Upper lobe of left lung (tissue), 6 donors: ENCODE measurements around the gene TANGO2. TPM values are rescaled to one million over a fixed set of nuclear protein-coding genes. Genes with fewer than 3 reads are reported as not detected.
A peak's percentile ranks its signal among the peaks of the same experiment; 100 is the strongest.

Source experiments
- ATAC-seq, 2 donors: fragments of 200-7000 bp; cut with Tn5 transposase; one replicate each; pipeline ENCODE4 v1.9.1; 2022; ENCODE audit warnings: mild to moderate bottlenecking in 2 of 2, moderate library complexity in 2 of 2; ENCODE audit not compliant: low FRiP score in 2 of 2
- DNase-seq, 2 donors: peaks; one replicate each; pipeline ENCODE4 v3.0.0-alpha.2; 2019 to 2020
- H3K27ac ChIP-seq, 4 donors: fragments of 200-600 bp; sonication (generic); one replicate each; pipeline ENCODE4 v1.5.1; 2016 to 2019
- H3K27me3 ChIP-seq, 4 donors: fragments of 200-600 bp; sonication (generic); one replicate each; pipeline ENCODE4 v1.5.1; 2017 to 2019
- H3K36me3 ChIP-seq, 4 donors: fragments of 200-600 bp; sonication (generic); one replicate each; pipeline ENCODE4 v1.5.1; 2016 to 2019
- H3K4me1 ChIP-seq, 4 donors: fragments of 200-600 bp; sonication (generic); one replicate each; pipeline ENCODE4 v1.5.1; 2018 to 2019
- H3K4me3 ChIP-seq, 4 donors: fragments of 200-600 bp; sonication (generic); one replicate each; pipeline ENCODE4 v1.5.1; 2017 to 2019; ENCODE audit warnings: mild to moderate bottlenecking in 2 of 4, moderate library complexity in 1 of 4
- H3K9me3 ChIP-seq, 4 donors: fragments of 200-600 bp; sonication (generic); one replicate each; pipeline ENCODE4 v1.5.1; 2018 to 2019
- CTCF ChIP-seq, 6 experiments: fragments of 450-650 bp in 4 of 6; fragments of 200-600 bp in 2 of 6; sonication (generic) in 2 of 6; IDR thresholded peaks; one replicate each; pipeline ENCODE4 v1.5.1; 2016 to 2019; ENCODE audit warnings: antibody characterized with exemption in 6 of 6
- EP300 ChIP-seq, 4 donors: sonication (generic); formaldehyde crosslinking; IDR thresholded peaks; one replicate each; pipeline ENCODE4 v1.5.1; 2017; ENCODE audit warnings: antibody characterized with exemption in 4 of 4, control low read depth in 2 of 4
- POLR2A ChIP-seq, 4 donors: fragments of 450-650 bp; IDR thresholded peaks; one replicate each; pipeline ENCODE4 v1.5.1; 2016 to 2017; ENCODE audit warnings: antibody characterized with exemption in 4 of 4, mild to moderate bottlenecking in 2 of 4
- POLR2AphosphoS5 ChIP-seq, 2 donors: sonication (generic); formaldehyde crosslinking; IDR thresholded peaks; one replicate each; pipeline ENCODE4 v1.5.1; 2017; ENCODE audit warnings: antibody characterized with exemption in 2 of 2
- WGBS, 2 donors: methylation state at CpG; one replicate each; pipeline ENCODE4 v1.1.5; 2017 to 2018; 5-methylcytosine and 5-hydroxymethylcytosine counted together
- total RNA-seq, 6 donors: library from RNA; depleted of rRNA in 4 of 6; stranded (reverse); fragments of >200 nt in 4 of 6; gene quantifications; one replicate each; pipeline versions ENCODE4 v1.1.0 to v1.2.1, GENCODE V29; 2016 to 2021
- donor health status: DM: no; HTN: no; CAD: no; lungs with moderate emphysema.
- donor health status: DM: no; HTN: yes; CAD: no; lungs with severe emphysema.

Gene TANGO2
- total RNA-seq, 6 donors from 2014 or later: 33.9 to 94.3 (median 55.0) TPM

DNA sequence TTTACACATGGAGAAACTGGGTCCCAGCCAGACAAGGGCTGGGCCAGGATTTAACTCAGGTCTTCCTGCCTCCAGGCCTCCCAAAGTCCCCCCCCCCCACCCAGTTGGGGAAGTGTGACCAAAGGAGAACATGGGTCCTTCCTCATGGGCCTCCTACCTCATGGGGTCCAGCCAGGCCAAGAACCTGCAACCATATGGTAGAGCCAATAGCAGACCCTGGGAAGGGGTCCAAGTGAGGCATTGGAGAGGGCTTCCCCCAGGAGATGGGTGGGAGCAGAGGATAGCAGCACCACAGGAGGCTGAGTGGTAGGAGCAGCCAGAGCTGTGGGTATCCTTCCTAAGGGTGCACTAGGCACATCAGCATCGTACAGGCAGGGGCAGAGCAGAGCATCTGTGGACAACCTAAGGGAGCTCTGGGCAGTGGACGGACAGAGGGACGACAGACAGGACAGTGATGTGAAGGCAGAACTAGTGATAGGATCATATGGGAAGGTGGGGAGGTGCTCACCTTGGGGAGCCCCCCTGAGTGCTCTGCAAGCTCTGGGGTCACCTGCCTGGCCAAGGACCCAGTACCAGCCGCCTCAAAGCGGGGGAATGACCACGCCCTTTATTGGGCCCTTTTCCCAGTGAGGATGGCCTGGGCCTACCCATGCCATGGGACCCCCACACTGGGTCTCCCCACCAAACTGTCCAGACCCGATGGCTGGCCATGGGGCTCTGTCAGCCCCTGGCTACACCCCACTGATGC lies 8.7 kb upstream of the TANGO2 start:
- H3K27ac ChIP-seq: no peak overlapping the region
- peaks cover 0 to 4% (median 0%) of the 10 kb centered on the region in 4 donors for H3K27me3 ChIP-seq
- no peak overlapping the region for H3K4me3 ChIP-seq
- no peak for DNase-seq
- H3K4me1 ChIP-seq: peaks cover 8 to 25% (median 19%) of the 10 kb centered on the region in 4 donors
- WGBS, 2 donors: 95% methylated on average over 5 to 7 of the region's 7 CpGs
- no peaks in the 10 kb centered on the region for H3K9me3 ChIP-seq
- no peaks in the 10 kb centered on the region for H3K36me3 ChIP-seq
- TF ChIP-seq CTCF (IDR thresholded peaks at IDR 0.05) (no peak), EP300 (IDR thresholded peaks at IDR 0.05) (no peak), POLR2A (IDR thresholded peaks at IDR 0.05) (no peak), POLR2AphosphoS5 (IDR thresholded peaks at IDR 0.05) (no peak)
- no peak for ATAC-seq

DNA sequence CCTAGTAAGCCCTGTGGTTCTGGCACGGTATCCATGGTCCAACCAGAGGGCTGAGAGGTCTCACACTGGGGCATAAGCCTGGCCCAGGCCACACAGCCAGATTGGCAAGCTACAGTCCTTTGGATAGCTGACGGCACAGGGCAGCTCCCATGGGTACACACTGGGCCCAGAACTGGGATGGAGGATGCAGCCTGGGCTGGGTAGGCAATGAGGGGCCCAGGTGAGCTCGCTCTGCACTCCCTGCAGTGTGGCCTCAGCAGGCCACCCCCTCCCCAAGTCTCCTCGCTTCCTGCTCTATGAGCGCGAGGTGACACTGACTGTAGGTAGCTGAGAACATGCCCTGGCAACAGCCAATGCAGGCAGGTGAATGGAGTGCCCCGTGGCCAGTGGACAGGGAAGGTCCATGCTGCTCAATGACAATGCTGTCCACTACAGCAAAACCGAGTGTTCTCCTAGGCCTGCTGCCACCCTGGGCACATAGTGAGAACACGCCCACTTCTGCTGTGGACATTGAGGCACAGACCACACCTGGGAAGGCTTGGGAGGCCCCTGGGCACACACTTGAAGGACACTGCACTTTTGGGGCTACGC lies 8.1 kb upstream of the TANGO2 start:
- Histone ChIP-seq H3K27me3 (peaks cover 0 to 4% (median 0%) of the 10 kb centered on the region in 4 donors), H3K27ac (no peak overlapping the region), H3K4me3 (no peak overlapping the region), H3K4me1 (peaks cover 11 to 32% (median 23%) of the 10 kb centered on the region in 4 donors), H3K9me3 (no peaks in the 10 kb centered on the region), H3K36me3 (no peaks in the 10 kb centered on the region)
- TF ChIP-seq POLR2A (IDR thresholded peaks at IDR 0.05) (no peak), CTCF (IDR thresholded peaks at IDR 0.05) (no peak), EP300 (IDR thresholded peaks at IDR 0.05) (no peak), POLR2AphosphoS5 (IDR thresholded peaks at IDR 0.05) (no peak)
- ATAC-seq (no peak), DNase-seq (no peak)
- 93% methylated on average over 10 of the region's 10 CpGs; no CpG with 5 or more reads in 1 of the 2 donors for WGBS, 2 donors

GRCh38 chr22:20013382-20013871 lies 7.5 kb upstream of the TANGO2 start:
- Histone ChIP-seq H3K36me3 (no peaks in the 10 kb centered on the region), H3K27ac (no peak overlapping the region), H3K4me1 (peaks cover 11 to 32% (median 23%) of the 10 kb centered on the region in 4 donors), H3K9me3 (no peaks in the 10 kb centered on the region), H3K27me3 (peaks cover 0 to 4% (median 0%) of the 10 kb centered on the region in 4 donors), H3K4me3 (no peak overlapping the region)
- ATAC-seq: peak in 1 of 2 donors; percentile 37
- TF ChIP-seq CTCF (IDR thresholded peaks at IDR 0.05): peak; percentile 62 to 87 (median 80)
- TF ChIP-seq POLR2AphosphoS5 (IDR thresholded peaks at IDR 0.05): no peak
- DNase-seq: peak; percentile 55 to 84
- 0 to 15% methylated on average over 1 to 8 of the region's 11 CpGs for WGBS, 2 donors

GRCh38 chr22:20014526-20015186 lies 6.3 kb upstream of the TANGO2 start:
- Histone ChIP-seq H3K9me3 (no peaks in the 10 kb centered on the region), H3K36me3 (no peaks in the 10 kb centered on the region), H3K27ac (no peak overlapping the region), H3K27me3 (peaks cover 0 to 4% (median 0%) of the 10 kb centered on the region in 4 donors), H3K4me1 (peaks cover 11 to 32% (median 23%) of the 10 kb centered on the region in 4 donors), H3K4me3 (no peak overlapping the region)
- 38 to 76% methylated on average over 1 to 5 of the region's 5 CpGs for WGBS, 2 donors
- ATAC-seq: no peak
- no peak for DNase-seq
- TF ChIP-seq POLR2A (IDR thresholded peaks at IDR 0.05) (no peak), EP300 (IDR thresholded peaks at IDR 0.05) (no peak)

- ATAC-seq (no peak), DNase-seq (no peak)
- Histone ChIP-seq H3K27me3 (peaks cover 0 to 4% (median 0%) of the 10 kb centered on the region in 4 donors), H3K36me3 (no peaks in the 10 kb centered on the region), H3K27ac (no peak overlapping the region), H3K4me1 (peaks cover 11 to 34% (median 24%) of the 10 kb centered on the region in 4 donors), H3K4me3 (no peak overlapping the region), H3K9me3 (no peaks in the 10 kb centered on the region)
- WGBS, 2 donors: 89 to 94% methylated on average over 10 of the region's 10 CpGs
- TF ChIP-seq CTCF (IDR thresholded peaks at IDR 0.05) (no peak), POLR2A (IDR thresholded peaks at IDR 0.05) (no peak), POLR2AphosphoS5 (IDR thresholded peaks at IDR 0.05) (no peak), EP300 (IDR thresholded peaks at IDR 0.05) (no peak)
These were observed 5.7 kb upstream of the TANGO2 start for GRCh38 chr22:20015187-20015625.
